ENCODE results near the gene HCK. TPM values are rescaled to one million over a fixed set of nuclear protein-coding genes. Genes with fewer than 3 reads are reported as not detected.

HCK gene
- polyA plus RNA-seq, 1 of the 3 experiments (the other 2 are of a cell fraction), result not detected

- ChIA-PET POLR2A (interaction anchor here (0.7 to 1.4 kb wide), 3 partner anchors 18 to 341 kb away, joined by 3 read pairs; no protein-coding TSS in a partner anchor), CTCF (interaction anchor here (0.6 to 5.0 kb wide), 5 partner anchors 9 to 287 kb away, joined by 3 to 20 read pairs (median 4); no protein-coding TSS in a partner anchor)
- peak within 1 kb of the TSS; percentile 82 to 84 for H3K4me3 ChIP-seq (ENCODE audit: low read depth in 2 of 2, low read length in 1 of 2)
- H3K36me3 ChIP-seq (replicated peaks in 1 of 2; ENCODE audit: control insufficient read depth in 1 of 2, insufficient read depth in 2 of 2, low read length in 1 of 2), result no peaks in the 10 kb centered on the region
- no peaks in the 10 kb centered on the region for H3K27me3 ChIP-seq (ENCODE audit: insufficient read depth)
- H3K9me2 ChIP-seq, result no peaks in the 10 kb centered on the region
- WGBS (ENCODE audit: low lambda C conversion rate), result under 1% methylated on average over 27 of the region's 38 CpGs
- peak within 1 kb of the TSS; percentile 99 for H3K9ac ChIP-seq
- TF ChIP-seq POLR2AphosphoS5 (IDR thresholded peaks at IDR 0.05; ENCODE audit: low read depth, low read length), result peak; percentile 82
- peak; percentile 75 for TF ChIP-seq GABPA (IDR thresholded peaks at IDR 0.05; ENCODE audit: low read depth)
- peak; percentile 87 for TF ChIP-seq ELF1 (IDR thresholded peaks at IDR 0.05)
- TF ChIP-seq TAF1 (IDR thresholded peaks at IDR 0.05; ENCODE audit: borderline replicate concordance, low read depth, low read length), result peak; percentile 95
- TF ChIP-seq RCOR1 (IDR thresholded peaks at IDR 0.05; ENCODE audit: low read length), result no peak
- peak; percentile 58 for TF ChIP-seq CHD2 (IDR thresholded peaks at IDR 0.05; ENCODE audit: low read length, partially characterized antibody)
- peak; percentile 51; the same call in 1 of the 2 replicates for TF ChIP-seq REST (IDR thresholded peaks at IDR 0.05; ENCODE audit: low read depth, low read length)
- TF ChIP-seq YY1 (IDR thresholded peaks at IDR 0.05; ENCODE audit: low read depth), result peak; percentile 100
- TF ChIP-seq MXI1 (IDR thresholded peaks at IDR 0.05; ENCODE audit: low read depth, low read length), result peak; percentile 53; the same call in 1 of the 2 replicates
- peak; percentile 83 for TF ChIP-seq USF1 (IDR thresholded peaks at IDR 0.05; ENCODE audit: borderline replicate concordance, low read depth)
- no peak for TF ChIP-seq TEAD4 (IDR thresholded peaks at IDR 0.05; ENCODE audit: borderline replicate concordance, insufficient read depth)
- TF ChIP-seq FOXJ3 (CRISPR knock-in tag; IDR thresholded peaks at IDR 0.05), result no peak
- peak; percentile 63; the same call in 1 of the 2 replicates for TF ChIP-seq SIN3A (IDR thresholded peaks at IDR 0.05; ENCODE audit: borderline replicate concordance, low read depth, low read length)
- peak; percentile 82 for TF ChIP-seq MAX (IDR thresholded peaks at IDR 0.05; ENCODE audit: low read depth)
- peak; percentile 23; the same call in 1 of the 2 replicates for TF ChIP-seq USF2 (IDR thresholded peaks at IDR 0.05; ENCODE audit: borderline replicate concordance, low read depth, low read length)
- H3K27ac ChIP-seq (ENCODE audit: low read depth in 2 of 2, low read length in 1 of 2), result peak within 1 kb of the TSS; percentile 97 to 98
- H2AFZ ChIP-seq (ENCODE audit: low read depth), result peak within 1 kb of the TSS; percentile 89
- no peaks in the 10 kb centered on the region for H3F3A ChIP-seq (replicated peaks; ENCODE audit: insufficient read depth)
- DNase-seq, result peak; percentile 86
- peaks cover 5 to 15% of the 10 kb centered on the region in 2 experiments; a peak in 3 of 4 replicates for H3K4me1 ChIP-seq (ENCODE audit: control insufficient read depth in 1 of 2, insufficient read depth in 2 of 2, low read depth in 1 of 2, low read length in 1 of 2)
- H3K9me3 ChIP-seq, result no peaks in the 10 kb centered on the region
- H4K20me1 ChIP-seq (ENCODE audit: insufficient read depth), result peaks cover 30% of the 10 kb centered on the region
- H3K79me2 ChIP-seq (ENCODE audit: insufficient read depth), result peaks cover 50% of the 10 kb centered on the region
- H3K4me2 ChIP-seq, result peak within 1 kb of the TSS; percentile 91
These were observed 57.5 kb downstream of the HCK start, which contains the start of gene TM9SF4 for GRCh38 chr20:32109392-32110172. TM9SF4 (plus strand) TSS chr20:32109714; CDS start chr20:32109741, 27 bp downstream.

All from SK-N-SH (cell line).